Glomerular endothelial cell (primary cell): Measurements from ENCODE around the gene TNFSF10. TPM values are rescaled to one million over a fixed set of nuclear protein-coding genes. Genes with fewer than 3 reads are reported as not detected.
A peak's percentile ranks its signal among the peaks of the same experiment; 100 is the strongest.
"Not testable (repeated sequence)": the region's sequence is repeated elsewhere in the genome, so short reads cannot be mapped to it uniquely, and the experiment has no call there.

Source experiments
- DNase-seq: peaks from one replicate; pipeline ENCODE4 v3.0.0-alpha.2; 2011; ENCODE audit warnings: low read depth, low spot score; ENCODE audit errors: extremely low read depth
- total RNA-seq: library from RNA; depleted of rRNA; stranded (reverse); fragments of >200 nt; gene quantifications from 2 replicates; pipeline ENCODE4 v1.2.3, GENCODE V29; 2015

TNFSF10 gene
- total RNA-seq = 33.2 and 74.6 TPM in 2 replicates

DNA sequence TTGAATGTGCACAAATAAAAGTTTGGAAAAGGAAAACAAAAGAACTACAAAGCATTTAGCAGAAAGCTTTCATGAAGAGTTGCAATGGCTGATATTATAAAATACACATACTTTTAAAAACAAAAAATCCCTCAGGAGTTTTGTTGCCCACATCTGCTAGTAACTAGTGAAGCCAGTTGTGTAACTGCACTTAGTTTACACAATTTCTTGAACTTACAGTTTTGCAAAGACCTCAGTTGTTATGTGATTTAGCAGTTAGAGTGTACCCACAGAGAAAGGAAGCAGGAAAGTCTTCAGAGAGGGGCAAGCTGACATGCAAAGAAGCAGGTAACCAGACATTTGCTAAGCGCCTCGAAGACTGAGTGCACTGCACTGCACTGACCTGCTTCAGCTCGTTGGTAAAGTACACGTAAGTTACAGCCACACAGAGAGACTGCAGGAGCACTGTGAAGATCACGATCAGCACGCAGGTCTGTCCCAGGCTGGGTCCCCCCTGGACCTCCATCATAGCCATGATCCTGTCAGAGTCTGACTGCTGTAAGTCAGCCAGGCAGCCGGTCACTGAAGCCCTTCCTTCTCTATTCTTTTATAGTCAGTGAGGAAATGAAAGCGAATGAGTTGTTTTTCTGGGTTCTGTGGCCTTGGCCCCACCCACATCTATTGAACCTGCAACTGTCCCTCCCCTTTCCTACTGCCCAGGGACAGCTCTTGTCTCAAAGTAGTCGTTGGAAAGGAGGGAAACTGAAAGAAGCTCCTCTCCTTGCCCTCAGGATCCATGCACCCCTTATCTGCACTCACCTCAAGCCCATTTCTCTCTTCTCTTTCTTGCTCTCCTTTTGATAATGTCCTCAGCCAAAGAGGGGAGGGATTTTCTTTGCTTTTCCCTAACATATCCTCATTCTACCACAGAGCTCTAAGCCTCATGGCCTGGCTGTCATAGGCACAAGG, at the start of gene TNFSF10:
TNFSF10 (minus strand) TSS at position 560 of the 948 bp plus-strand sequence; CDS start at position 514, 46 bp downstream.
- no peak for DNase-seq

DNA sequence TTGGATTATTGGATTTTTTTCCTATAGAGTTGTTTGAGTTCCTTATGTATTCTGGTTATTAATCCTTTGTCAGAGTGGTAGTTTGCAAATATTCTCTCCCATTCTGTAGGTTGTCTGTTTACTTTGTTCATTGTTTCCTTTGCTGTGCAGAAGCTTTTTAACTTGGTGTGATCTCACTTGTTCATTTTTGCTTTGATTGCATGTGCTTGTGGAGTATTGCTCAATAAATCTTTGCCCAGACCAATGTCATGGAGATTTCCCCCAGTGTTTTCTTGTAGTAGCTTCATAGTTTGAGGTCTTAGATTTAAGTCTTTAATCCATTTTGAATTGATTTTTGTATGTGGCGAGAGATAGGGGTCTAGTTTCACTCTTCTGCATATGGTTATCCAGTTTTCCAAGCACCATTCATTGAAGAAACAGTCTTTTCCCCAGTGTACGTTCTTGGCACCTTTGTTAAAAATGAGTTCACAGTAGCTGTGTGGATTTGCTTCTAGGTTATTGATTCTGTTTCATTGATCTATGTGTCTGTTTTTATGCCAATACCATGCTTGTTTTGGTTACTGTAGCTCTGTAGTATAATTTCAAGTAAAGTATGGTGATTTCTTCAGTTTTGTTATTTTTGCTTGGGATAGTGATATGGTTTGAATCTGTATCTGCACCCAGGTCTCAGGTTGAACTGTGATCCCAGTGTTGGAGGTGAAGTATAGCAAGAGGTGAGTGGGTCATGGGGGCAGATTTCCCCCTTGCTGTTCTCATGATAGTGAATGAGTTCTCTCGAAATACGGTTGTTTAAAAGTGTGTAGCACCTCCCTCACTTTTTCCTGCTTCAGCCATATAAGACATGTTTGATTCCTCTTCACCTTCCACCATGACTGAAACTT, 46.1 kb upstream of the TNFSF10 start:
- no peak for DNase-seq

DNA sequence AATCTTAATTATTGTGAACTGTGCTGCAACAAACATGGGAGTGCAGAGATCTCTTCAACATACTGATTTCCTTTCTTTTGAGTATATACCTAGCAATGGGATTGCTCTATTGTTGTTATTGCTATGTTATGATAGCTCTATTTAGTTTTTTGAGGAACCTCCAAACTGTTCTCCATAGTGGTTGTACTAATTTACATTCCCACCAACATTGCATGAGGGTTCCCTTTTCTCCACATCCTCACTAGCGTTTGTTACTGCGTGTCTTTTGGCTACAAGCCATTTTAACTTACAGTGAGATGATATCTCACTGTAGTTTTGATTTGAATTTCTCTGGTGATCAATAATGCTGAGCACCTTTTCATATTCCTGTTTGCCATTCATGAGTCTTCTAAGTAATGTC, 45.5 kb upstream of the TNFSF10 start:
- no peak for DNase-seq

DNA sequence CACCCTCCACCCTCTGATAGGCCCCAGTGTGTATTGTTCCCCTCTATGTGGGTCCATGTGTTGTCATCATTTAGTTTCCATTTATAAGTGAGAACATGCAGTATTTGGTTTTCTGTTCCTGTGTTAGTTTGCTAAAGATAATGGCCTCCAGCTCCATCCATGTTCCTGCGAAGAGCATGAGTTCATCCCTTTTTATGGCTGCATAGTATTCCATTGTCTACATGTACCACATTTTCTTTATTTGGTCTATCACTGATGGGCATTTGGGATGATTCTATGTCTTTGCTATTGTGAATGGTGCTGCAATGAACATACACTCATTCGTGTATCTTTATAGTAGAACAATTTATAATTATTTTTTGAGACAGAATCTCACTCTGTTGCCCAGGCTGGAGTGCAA, 43.6 kb upstream of the TNFSF10 start:
- not testable (repeated sequence) for DNase-seq

DNA sequence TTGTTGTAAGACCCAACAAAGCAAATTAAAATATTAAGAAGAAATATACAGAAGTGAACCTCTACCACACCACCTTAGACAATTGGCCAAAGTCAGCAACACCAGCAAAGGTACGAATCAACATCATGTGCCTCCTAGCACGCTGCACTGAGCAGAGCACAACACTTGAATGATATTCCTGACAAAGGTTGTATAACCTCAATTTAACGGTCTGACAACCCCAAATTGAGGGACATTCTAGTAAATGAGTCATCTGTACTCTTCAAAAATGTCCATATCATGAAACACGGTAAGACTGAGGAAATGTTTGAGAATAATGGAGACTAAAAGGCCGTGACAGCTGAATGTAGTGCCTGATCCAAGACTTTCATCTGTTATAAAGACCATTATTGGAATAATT, 41.3 kb upstream of the TNFSF10 start:
- DNase-seq = no peak

DNA sequence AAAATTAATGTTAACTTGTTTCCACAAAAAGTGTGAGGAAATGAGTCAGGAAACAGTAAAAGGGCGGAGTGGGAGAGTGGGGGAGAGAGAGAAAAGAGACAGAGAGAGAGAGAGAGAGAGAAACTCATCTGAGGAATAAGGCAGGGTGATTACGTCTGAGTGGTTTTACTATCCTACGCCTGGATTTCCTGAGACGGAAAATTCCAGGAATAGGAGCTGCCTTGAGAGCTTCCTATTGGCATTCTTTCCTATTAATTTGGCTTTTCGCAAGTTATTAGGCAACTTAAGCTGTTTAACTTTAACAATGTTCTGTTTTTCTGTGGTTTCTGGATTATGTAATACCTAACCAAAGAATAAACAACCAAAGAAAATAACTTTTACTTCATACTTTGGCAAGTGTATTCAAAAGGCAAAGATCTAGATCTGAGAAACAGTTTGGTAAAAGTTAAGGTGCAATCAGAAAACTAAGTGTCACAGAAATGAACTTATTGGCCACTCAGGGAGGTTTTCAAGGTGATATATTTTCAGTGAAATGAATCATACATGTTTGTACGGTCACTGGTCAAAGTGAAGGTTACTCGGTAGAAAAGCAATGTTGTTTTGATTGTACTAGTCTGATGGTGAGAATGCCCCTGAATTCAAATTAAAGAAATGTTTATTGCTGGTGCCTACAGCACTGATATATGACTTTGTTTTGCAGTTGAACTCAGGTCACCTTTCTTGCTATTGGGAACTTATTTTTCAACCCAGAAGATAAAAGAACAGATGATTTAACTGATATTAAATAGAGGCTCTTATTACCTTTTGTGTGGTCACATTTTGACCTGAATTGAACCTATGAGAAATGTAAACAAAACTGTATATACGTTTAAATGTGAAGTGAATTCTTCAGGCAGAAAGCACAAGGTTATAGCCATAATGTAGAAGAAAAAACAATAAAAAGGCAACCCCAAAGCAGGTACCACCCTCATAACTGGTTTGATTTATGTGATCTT, 39.9 kb upstream of the TNFSF10 start:
- peak; percentile 66 for DNase-seq

DNA sequence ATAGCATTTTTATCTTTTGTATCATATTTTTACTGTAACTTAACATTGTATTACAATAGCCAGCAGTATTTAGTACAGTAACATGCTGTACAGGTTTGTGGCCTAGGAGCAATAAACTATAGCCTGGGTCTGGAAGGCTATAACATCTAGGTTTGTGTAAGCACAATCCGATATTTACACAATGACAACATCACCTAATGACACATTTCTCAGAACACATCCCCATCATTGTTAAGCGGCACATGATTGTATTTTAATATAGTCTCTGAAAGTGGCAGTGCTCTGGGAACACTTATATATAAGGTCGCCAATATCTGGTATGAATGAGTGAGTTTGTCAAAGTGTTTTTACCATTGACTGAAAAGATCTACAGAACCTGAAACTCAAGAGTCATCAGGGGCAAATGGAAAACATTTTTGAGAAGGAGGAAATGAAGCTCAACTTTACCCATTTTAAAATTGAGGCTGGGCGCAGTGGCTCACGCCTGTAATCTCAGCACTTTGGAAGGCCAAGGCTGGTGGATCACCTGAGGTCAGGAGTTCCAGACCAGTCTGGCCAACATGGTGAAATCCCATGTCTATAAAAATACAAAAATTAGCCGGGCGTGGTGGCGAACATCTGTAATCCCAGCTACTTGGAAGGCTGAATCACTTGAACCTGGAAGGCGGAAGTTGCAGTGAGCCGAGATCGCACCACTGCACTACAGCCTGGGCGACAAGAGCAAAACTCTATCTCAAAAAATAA, 38.8 kb upstream of the TNFSF10 start:
- no peak for DNase-seq

DNA sequence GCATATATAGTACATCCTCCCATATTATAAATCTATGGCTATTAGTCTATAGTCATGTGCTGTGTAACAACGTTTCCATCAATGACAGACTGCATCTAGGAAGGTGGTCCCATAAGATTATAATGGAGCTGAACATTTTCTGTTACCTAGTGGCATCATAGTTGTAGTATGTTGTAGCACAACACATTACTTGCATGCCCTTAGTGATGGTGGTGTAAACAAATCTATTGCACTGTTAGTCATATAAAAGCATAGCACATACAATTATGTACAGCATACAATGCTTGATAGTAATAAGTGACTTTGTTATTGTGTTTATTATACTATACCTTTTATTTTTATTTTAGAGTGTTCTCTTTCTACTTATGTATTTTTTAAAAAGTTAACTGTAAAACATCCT, 37.4 kb upstream of the TNFSF10 start:
- no peak for DNase-seq

DNA sequence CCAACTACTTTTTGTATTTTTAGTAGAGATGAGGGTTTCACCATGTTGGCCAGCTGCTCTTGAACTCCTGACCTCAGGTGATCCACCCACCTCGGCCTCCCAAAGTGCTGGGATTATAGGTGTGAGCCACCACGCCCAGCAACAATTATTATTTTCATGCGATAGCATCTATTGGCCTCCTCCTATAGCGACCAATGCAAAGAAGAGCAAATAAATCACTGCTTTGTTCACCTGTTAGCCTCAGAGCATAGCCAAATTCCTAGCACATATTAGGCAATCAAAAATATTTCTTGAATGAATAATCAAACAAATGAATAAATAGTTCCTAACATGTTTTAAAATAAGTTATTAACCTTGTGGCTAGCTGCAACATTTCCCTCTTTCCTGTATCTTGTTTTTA, 36.8 kb upstream of the TNFSF10 start:
- DNase-seq = no peak

DNA sequence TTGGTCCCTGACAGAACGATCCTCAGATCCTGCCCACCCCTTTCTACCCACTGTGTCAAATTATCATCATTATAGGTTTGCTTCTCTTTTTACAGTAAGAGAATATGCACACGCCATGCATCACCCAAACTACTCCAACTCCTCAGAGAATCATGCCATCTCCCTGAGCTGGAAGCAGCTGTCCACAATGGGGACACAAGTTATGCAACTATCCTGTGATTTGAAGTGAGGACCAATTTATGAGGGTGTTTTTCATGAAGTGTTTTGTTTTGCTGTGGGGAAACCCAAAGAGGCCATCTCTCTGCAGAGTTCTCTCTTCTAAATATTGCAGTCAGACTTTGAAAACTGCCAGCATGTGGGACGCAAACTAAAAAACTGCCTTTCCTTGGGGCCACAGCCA, 35.8 kb upstream of the TNFSF10 start:
- DNase-seq = no peak

DNA sequence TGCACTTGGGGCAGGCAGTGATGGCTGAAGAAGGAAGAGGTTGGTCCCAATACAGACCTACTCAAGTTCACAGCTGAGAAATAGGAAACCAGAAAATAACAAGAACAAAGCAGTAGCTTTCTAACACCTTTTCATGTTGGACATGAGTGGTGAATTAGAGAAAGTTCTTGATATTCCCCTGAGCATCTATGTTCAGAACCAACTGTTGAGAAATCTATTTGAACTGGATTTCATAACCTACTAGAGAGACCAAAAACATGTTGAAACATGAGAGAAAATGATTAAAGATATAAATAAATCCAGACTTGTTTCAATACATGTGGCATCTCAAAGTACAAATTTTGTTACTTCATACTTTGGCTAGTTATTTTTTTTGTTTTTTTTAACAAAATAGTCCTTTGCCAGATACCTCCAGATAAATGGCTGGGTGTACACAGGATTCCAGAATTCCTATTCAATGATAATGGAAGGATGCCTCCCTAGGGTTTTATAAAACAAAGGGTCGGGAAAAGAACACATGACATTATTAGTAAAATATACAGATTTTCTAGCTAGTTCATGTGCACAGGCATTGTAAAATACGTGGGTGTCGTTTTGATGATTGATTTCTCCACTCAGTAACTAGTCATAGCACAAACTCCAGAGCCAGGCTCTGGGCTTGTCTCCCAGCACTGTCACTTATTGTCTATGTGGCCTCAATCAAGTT, 34.4 kb upstream of the TNFSF10 start:
- DNase-seq = no peak

DNA sequence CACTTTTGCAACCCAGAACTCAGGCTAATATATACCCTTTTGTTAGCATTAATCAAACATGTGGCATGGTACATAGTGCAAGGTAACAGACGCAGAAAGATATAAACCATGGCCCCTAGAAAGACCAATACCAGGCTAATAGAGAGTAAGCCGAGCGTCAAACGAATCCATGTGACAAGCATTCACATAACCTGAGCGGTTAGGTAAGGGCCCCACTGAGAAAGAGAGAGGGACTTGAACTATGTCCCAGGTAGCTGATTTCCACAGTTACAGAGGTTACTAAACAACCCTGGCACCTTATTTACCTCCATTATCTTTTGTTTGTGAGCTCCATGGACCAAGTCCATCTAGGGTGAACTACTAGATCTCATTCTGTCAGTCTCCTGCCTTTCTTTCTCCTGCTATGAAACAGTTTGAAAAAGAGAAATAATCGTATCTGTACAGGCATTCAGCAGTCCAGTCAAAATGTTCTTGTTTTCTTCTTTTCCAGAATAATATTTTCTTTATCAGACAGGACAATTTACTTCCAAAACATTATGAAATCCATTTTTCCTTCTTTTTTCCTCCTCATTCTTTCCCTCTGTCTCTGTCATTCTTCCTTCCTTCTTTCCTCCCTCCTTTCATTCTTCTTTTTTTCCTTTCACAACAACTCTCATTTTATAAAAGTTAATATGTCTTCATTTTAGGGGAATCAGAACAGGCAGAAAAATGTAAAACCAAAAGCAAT, 30.5 kb upstream of the TNFSF10 start:
- DNase-seq = no peak

DNA sequence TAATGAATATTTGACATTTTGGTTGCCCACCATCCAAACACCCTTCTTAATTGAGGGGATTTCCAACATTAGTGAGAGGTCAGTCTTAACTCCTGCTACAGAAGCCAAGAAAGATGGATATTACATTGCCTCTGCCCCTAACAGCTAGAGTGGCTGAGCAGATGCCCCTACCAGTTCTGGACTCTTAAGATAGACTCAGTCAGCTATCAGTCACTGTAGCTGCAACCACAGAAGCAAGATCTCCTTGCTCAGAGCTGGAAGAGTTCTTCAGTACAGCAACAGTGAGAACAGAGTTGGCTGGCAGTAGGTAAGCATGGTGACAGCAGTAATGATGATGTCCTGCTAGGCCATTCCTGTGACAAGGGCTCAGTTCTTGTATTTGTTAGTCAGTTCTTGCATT, 29.4 kb upstream of the TNFSF10 start:
- no peak for DNase-seq

DNA sequence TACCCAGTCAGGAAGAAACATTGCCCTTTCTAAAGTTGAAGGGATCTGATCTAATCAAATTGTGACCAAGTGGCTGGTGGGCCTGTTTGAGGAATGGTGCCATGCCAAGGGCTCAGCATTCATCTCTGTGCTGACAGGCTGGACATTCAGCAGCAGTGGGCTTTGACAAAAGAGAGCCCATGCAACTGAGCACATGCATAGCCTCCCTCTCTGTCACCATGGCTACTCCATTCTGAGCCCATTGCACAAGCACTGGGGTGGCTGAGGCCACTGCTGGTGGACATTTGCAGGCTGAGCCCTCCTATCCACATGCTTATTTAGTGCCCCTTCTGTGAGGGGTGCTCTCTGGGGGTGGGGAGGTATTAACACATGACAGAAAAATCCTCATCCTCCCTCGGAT, 28.6 kb upstream of the TNFSF10 start:
- DNase-seq = no peak

DNA sequence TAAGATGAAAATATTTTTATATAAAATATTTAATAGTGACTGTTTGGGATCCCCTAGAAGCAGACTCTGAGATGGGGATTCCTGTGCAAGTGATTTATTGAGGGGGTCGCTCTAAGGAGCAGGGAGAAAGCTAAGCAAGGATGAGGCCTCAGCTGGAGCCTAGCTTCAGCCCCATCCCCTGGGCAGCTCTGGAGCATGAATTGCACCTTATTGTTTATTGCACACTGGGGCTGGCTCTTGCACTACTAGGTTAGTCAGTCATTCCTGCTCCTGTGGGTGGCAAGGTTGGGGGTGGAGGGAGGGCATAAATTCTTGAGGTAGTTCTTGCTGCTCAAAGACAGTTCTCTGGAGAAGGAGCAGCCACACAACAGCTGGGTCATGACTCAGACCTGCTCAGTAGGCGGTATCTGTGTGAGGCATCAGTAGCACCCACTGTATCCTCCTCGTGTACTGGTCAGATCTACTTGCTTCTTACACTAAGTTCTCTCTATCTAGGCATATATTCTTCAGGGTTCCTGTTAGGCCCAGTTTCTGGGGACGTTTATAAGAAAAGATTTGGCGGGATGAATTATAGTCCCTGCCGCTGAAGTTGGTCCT, 27.2 kb upstream of the TNFSF10 start:
- DNase-seq = no peak

DNA sequence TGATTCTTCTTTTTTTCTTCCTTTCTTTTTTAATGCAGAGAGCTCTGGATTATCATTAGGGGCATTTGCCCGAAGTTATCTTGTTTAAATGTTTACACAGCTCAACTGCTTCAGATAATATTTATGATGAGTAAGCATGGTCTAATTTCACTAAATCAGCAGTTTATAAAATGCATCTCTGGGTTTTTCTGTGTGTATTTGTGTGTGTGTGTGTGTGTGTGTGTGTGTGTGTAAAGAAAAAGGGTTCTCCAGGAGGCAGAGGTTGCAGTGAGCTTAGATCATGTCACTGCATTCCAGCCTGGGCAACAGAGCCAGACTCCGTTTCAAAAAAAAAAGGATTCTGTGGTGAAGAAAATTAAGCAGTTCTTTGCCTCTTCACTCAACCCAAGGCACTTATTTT, 25.9 kb upstream of the TNFSF10 start:
- DNase-seq = no peak

DNA sequence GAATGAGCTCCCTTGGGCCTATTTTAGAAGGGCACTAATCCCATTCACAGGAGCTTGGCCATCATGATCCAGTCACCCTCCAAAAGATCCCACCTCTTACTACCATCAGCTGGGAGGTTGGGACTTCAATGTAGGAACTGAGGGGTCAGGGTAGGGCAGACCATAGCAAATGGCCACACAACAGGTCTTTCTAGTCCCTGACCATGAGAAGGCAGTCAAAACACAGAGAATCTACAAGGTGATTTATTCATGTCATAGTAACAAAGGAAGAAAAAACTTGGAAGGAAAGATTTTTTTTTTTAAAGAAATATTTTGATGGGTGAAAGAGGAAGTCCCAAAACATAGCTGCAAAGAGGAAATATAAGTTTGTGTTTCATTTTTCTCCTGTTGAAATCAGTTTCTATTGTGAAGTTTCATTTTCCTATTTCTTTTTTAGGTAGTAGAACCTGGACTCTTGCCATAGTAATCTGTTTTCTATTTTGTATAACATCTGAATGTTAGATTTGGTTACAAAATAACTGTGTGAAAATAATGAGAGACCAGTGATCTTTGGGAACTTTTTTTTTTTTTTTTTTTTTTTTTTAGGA, 23.5 kb upstream of the TNFSF10 start:
- no peak for DNase-seq

DNA sequence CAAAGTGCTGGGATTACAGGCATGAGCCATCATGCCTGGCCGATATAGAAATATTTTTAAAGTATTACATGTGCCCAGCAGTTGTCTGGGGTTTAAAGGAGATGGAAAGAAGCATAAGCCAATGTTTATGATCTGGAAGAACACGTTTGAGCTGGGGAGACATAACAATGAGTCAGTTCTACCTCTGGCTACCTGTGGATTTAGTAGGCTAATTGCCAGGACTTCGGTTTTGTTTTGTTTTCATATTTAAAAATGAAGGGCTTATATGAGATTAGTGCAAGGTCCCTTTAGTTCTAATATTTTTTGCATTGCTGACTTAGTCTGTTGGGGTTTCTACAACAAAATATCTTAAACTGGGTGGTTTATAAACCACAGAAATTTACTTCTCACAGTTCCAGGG, 22.9 kb upstream of the TNFSF10 start:
- no peak for DNase-seq
